Neural cell (in vitro differentiated cells): ENCODE results near the gene NOL7. TPM values are rescaled to one million over a fixed set of nuclear protein-coding genes. Genes with fewer than 3 reads are reported as not detected.

Experiments
- H2AFZ ChIP-seq: fragments of 200-600, 300-800 bp; sonication (generic), shearing (Covaris generic); 2 replicates; pipeline ENCODE4 v1.6.0; 2014; ENCODE audit warnings: low read depth, mild to moderate bottlenecking, antibody characterized with exemption, low read length, moderate library complexity
- H3F3A ChIP-seq: fragments of 200-600 bp; shearing (Covaris generic); 2 replicates; pipeline ENCODE4 v1.6.1; 2016; ENCODE audit warnings: mild to moderate bottlenecking, moderate library complexity, mixed read lengths, antibody characterized with exemption, low read length; ENCODE audit not compliant: insufficient read depth, poor library complexity, severe bottlenecking
- H3K27ac ChIP-seq: fragments of 200-600, 300-800 bp; sonication (generic), shearing (Covaris generic); 2 replicates; pipeline ENCODE4 v1.5.1; 2014; ENCODE audit warnings: mild to moderate bottlenecking, low read length, moderate library complexity
- H3K27me3 ChIP-seq: fragments of 300-800, 200-600 bp; sonication (generic), shearing (Covaris generic); 2 replicates; pipeline ENCODE4 v1.6.0; 2014; ENCODE audit warnings: mild to moderate bottlenecking, low read depth, low read length, moderate library complexity; ENCODE audit not compliant: insufficient read depth
- H3K36me3 ChIP-seq: fragments of 300-800, 200-600 bp; sonication (generic), shearing (Covaris generic); 2 replicates; pipeline ENCODE4 v1.5.1; 2014; ENCODE audit warnings: mild to moderate bottlenecking, antibody characterized with exemption, low read length, moderate library complexity; ENCODE audit not compliant: insufficient read depth
- H3K4me2 ChIP-seq: fragments of 300-800, 200-600 bp; sonication (generic), shearing (Covaris generic); 2 replicates; pipeline ENCODE4 v1.6.0; 2014; ENCODE audit warnings: mild to moderate bottlenecking, low read length
- H3K4me3 ChIP-seq: fragments of 300-800, 200-600 bp; sonication (generic), shearing (Covaris generic); 2 replicates; pipeline ENCODE4 v1.5.1; 2014; ENCODE audit warnings: mild to moderate bottlenecking, low read length, moderate library complexity
- H3K79me2 ChIP-seq: fragments of 200-600 bp; shearing (Covaris generic); replicated peaks from 2 replicates; pipeline ENCODE4 v1.6.0; 2014; ENCODE audit warnings: mild to moderate bottlenecking, low read length, moderate library complexity; ENCODE audit not compliant: insufficient read depth
- H3K9ac ChIP-seq: fragments of 300-800, 200-600 bp; sonication (generic), shearing (Covaris generic); 2 replicates; pipeline ENCODE4 v1.6.1; 2016; ENCODE audit warnings: mild to moderate bottlenecking, low read length, mixed read lengths
- H3K9me2 ChIP-seq: fragments of 200-600 bp; shearing (Covaris generic); 2 replicates; pipeline ENCODE4 v1.6.1; 2016; ENCODE audit warnings: mild to moderate bottlenecking, low read length, mixed read lengths; ENCODE audit not compliant: insufficient read depth
- H3K9me3 ChIP-seq: fragments of 200-600, 300-800 bp; sonication (generic), shearing (Covaris generic); 2 replicates; pipeline ENCODE4 v1.6.1; 2016; ENCODE audit warnings: mild to moderate bottlenecking, mixed run types, low read length, moderate library complexity, mixed read lengths
- H4K20me1 ChIP-seq: fragments of 200-600 bp; shearing (Covaris generic); 2 replicates; pipeline ENCODE4 v1.6.1; 2016; ENCODE audit warnings: mild to moderate bottlenecking, mixed run types; ENCODE audit not compliant: insufficient read depth
- EP300 ChIP-seq: fragments of 450-650 bp; conservative IDR thresholded peaks from 2 replicates; pipeline ENCODE4 v1.6.1; 2014; ENCODE audit warnings: antibody characterized with exemption, mild to moderate bottlenecking, moderate library complexity; ENCODE audit not compliant: poor library complexity, severe bottlenecking
- EZH2 ChIP-seq: fragments of 200-600, 300-800 bp; shearing (Covaris generic), sonication (generic); IDR thresholded peaks from 2 replicates; pipeline ENCODE4 v1.6.1; 2014; ENCODE audit warnings: antibody characterized with exemption, low read length, borderline replicate concordance, mild to moderate bottlenecking; ENCODE audit not compliant: insufficient read depth, poor library complexity, severe bottlenecking
- MXI1 ChIP-seq: fragments of 450-650 bp; conservative IDR thresholded peaks from 2 replicates; pipeline ENCODE4 v1.6.1; 2014; ENCODE audit warnings: antibody characterized with exemption, mild to moderate bottlenecking; ENCODE audit not compliant: poor library complexity, severe bottlenecking
- POLR2AphosphoS5 ChIP-seq: IDR thresholded peaks from 2 replicates; pipeline ENCODE4 v1.6.1; 2012
- RAD21 ChIP-seq: fragments of 450-650 bp; conservative IDR thresholded peaks from 2 replicates; pipeline ENCODE4 v1.6.1; 2014; ENCODE audit warnings: antibody characterized with exemption, mild to moderate bottlenecking, moderate library complexity
- SMC3 ChIP-seq: fragments of 450-650 bp; conservative IDR thresholded peaks from 2 replicates; pipeline ENCODE4 v1.6.1; 2014; ENCODE audit warnings: antibody characterized with exemption, mild to moderate bottlenecking, moderate library complexity; ENCODE audit not compliant: poor library complexity
- TAF1 ChIP-seq: IDR thresholded peaks from 2 replicates; pipeline ENCODE4 v1.6.1; 2012; ENCODE audit warnings: low read depth
- polyA plus RNA-seq: library from polyadenylated mRNA; depleted of rRNA; stranded (reverse); fragments of >200 nt; gene quantifications from 2 replicates; pipeline ENCODE4 v1.2.3, GENCODE V29; 2014
- TF ChIP-seq, protein P1 (sequence below): fragments of 450-650 bp; IDR thresholded peaks from 2 replicates; pipeline ENCODE4 v1.5.1; 2014; ENCODE audit warnings: antibody characterized with exemption, mild to moderate bottlenecking, moderate library complexity; ENCODE audit not compliant: poor library complexity, severe bottlenecking
- TF ChIP-seq, protein P2 (sequence below): IDR thresholded peaks from 2 replicates; pipeline ENCODE4 v1.6.1; 2012; ENCODE audit warnings: borderline replicate concordance

Gene NOL7
- polyA plus RNA-seq, 1 donor from 2014 or later: 117 TPM

DNA sequence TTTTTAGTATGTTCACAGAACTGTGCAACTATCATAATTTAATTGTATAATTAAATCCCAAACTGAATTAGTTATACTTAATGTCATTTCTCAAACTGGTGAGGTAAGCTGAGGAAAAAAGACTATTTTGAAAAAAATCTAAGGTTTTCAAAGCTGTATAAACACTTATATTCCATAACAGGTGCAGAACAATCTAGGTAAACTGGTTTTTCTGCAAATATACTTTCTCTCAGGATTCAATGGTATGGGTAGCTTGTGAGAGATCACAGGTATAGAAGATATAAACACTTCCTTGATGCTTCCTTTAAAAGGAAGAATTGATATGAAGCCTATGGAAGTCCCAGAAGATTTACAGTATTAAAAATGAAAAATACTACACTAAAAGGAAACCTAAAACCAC lies 33.7 kb downstream of the NOL7 start:
- Histone ChIP-seq H3K4me2 (no peak overlapping the region), H3K79me2 (no peaks in the 10 kb centered on the region), H3F3A (no peaks in the 10 kb centered on the region), H3K36me3 (no peaks in the 10 kb centered on the region), H3K27ac (no peak overlapping the region), H4K20me1 (no peaks in the 10 kb centered on the region), H3K9me2 (no peaks in the 10 kb centered on the region), H2AFZ (no peak overlapping the region), H3K9ac (no peak overlapping the region), H3K27me3 (no peaks in the 10 kb centered on the region), H3K4me3 (no peak overlapping the region), H3K9me3 (no peaks in the 10 kb centered on the region)
- TF ChIP-seq SMC3: no peak
- TF ChIP-seq, protein P1, sequence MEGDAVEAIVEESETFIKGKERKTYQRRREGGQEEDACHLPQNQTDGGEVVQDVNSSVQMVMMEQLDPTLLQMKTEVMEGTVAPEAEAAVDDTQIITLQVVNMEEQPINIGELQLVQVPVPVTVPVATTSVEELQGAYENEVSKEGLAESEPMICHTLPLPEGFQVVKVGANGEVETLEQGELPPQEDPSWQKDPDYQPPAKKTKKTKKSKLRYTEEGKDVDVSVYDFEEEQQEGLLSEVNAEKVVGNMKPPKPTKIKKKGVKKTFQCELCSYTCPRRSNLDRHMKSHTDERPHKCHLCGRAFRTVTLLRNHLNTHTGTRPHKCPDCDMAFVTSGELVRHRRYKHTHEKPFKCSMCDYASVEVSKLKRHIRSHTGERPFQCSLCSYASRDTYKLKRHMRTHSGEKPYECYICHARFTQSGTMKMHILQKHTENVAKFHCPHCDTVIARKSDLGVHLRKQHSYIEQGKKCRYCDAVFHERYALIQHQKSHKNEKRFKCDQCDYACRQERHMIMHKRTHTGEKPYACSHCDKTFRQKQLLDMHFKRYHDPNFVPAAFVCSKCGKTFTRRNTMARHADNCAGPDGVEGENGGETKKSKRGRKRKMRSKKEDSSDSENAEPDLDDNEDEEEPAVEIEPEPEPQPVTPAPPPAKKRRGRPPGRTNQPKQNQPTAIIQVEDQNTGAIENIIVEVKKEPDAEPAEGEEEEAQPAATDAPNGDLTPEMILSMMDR: no peak
- TF ChIP-seq, protein P2, sequence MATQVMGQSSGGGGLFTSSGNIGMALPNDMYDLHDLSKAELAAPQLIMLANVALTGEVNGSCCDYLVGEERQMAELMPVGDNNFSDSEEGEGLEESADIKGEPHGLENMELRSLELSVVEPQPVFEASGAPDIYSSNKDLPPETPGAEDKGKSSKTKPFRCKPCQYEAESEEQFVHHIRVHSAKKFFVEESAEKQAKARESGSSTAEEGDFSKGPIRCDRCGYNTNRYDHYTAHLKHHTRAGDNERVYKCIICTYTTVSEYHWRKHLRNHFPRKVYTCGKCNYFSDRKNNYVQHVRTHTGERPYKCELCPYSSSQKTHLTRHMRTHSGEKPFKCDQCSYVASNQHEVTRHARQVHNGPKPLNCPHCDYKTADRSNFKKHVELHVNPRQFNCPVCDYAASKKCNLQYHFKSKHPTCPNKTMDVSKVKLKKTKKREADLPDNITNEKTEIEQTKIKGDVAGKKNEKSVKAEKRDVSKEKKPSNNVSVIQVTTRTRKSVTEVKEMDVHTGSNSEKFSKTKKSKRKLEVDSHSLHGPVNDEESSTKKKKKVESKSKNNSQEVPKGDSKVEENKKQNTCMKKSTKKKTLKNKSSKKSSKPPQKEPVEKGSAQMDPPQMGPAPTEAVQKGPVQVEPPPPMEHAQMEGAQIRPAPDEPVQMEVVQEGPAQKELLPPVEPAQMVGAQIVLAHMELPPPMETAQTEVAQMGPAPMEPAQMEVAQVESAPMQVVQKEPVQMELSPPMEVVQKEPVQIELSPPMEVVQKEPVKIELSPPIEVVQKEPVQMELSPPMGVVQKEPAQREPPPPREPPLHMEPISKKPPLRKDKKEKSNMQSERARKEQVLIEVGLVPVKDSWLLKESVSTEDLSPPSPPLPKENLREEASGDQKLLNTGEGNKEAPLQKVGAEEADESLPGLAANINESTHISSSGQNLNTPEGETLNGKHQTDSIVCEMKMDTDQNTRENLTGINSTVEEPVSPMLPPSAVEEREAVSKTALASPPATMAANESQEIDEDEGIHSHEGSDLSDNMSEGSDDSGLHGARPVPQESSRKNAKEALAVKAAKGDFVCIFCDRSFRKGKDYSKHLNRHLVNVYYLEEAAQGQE: no peak
- TF ChIP-seq POLR2AphosphoS5: no peak
- TF ChIP-seq RAD21: no peak
- TF ChIP-seq EZH2: no peak
- TF ChIP-seq TAF1: no peak
- TF ChIP-seq EP300: no peak
- TF ChIP-seq MXI1: no peak

DNA sequence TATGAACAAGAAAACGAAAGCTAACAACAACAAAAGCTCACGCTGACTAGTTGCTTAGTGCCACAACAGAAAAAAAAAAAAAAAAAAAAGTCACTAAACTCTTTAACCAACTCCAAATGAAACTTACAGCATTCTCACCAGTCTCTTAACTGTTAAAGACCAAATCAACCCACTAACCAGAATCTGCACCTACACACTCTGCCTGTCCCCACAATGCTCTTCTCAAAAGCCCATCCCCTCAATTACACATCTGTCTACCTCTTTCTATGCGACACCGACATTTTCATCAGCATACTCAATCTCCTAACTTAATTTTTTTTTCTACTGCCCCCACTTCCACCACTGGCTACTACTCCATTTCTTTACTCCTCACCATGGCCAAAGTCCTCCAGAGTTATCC lies 34.3 kb downstream of the NOL7 start:
- Histone ChIP-seq H3K4me3 (no peak overlapping the region), H3K9me3 (no peaks in the 10 kb centered on the region), H3K27me3 (no peaks in the 10 kb centered on the region), H3K9ac (no peak overlapping the region), H2AFZ (no peak overlapping the region), H3K27ac (no peak overlapping the region), H3K4me2 (no peak overlapping the region), H3K36me3 (no peaks in the 10 kb centered on the region), H3K9me2 (no peaks in the 10 kb centered on the region), H4K20me1 (no peaks in the 10 kb centered on the region), H3F3A (no peaks in the 10 kb centered on the region), H3K79me2 (no peaks in the 10 kb centered on the region)
- TF ChIP-seq MXI1 (no peak), RAD21 (no peak), TAF1 (no peak), EP300 (no peak)

DNA sequence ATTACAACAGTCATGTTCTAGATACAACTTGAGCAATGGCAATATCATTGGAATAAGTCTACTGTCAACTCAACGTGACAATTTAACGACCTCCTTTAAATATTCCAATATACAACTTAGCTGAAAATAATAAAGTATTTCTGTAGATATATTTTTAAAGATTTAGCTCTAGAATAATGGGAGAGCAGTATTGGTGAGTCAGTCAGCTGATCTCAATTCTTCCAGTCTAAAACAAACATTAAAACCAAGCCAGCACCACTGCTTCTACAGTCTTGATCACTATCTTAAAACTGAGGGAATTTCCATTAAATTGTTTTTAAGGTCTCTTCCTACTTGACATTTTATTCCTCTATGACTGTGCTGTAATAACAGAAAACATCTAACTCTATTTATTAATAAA lies 38.2 kb downstream of the NOL7 start:
- no peak overlapping the region for H3K4me2 ChIP-seq
- H3F3A ChIP-seq: no peaks in the 10 kb centered on the region
- H3K9ac ChIP-seq: no peak overlapping the region
- H3K27ac ChIP-seq: peak overlapping the region; percentile 27
- no peaks in the 10 kb centered on the region for H4K20me1 ChIP-seq
- no peaks in the 10 kb centered on the region for H3K27me3 ChIP-seq
- no peak overlapping the region for H2AFZ ChIP-seq
- peaks cover 5% of the 10 kb centered on the region for H3K79me2 ChIP-seq
- no peaks in the 10 kb centered on the region for H3K9me2 ChIP-seq
- H3K4me3 ChIP-seq: no peak overlapping the region
- no peaks in the 10 kb centered on the region for H3K9me3 ChIP-seq
- TF ChIP-seq, protein P2: no peak
- TF ChIP-seq POLR2AphosphoS5 (peak; percentile 22), MXI1 (no peak), EP300 (peak; percentile 64), EZH2 (no peak), SMC3 (no peak), TAF1 (no peak), RAD21 (no peak)
- TF ChIP-seq, protein P1: no peak
- H3K36me3 ChIP-seq: no peaks in the 10 kb centered on the region
